Suppressor macrophage treated with lipopolysaccharide for 1 hour (primary cell): ENCODE measurements around the gene NOS1AP.
"Not testable (repeated sequence)": the region's sequence is repeated elsewhere in the genome, so short reads cannot be mapped to it uniquely, and the experiment has no call there.

Experiments used
- DNase-seq, 3 donors: peaks; one replicate each; pipeline ENCODE4 v3.0.0-alpha.2; 2020 to 2022

NOS1AP gene

DNA sequence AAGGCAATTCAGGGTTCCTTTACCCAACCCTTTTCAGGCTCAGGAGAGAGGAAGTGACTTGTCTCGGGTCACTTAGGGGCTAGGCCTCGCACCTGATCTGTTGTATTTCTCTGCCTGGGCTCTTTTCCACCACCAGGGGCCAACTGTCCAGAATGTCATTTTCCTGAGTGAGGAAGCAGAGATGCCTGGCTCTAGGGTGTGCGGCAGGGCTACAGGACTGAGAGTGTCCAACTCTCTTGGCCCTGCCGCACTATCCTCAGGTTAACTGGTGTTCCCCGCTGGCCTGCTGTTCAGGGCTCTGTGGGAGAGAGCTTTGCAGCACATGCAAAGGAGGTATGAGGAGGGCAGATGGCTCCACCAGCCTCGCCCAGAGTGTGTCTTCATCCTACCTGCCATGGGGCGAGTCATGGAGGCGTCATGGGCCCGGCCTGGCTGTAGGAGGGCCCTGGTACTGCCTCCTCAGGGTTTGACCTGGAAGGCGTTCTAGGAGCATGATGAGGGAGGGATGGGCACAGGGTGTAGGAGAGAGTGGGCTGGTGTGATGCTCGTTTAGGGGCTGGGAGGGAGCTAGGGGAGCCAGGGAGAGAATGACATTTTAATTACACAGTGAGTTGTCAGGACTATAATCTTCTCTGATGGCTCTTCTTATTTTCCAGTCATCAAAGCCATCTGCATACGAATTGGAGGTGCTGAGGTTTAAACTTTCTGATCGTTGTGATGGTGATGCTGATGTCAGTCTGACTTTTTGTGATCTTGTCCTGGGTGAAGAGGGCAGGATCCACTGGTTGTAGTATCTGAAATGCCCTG lies 128.3 kb downstream of the NOS1AP start:
- no peak for DNase-seq

DNA sequence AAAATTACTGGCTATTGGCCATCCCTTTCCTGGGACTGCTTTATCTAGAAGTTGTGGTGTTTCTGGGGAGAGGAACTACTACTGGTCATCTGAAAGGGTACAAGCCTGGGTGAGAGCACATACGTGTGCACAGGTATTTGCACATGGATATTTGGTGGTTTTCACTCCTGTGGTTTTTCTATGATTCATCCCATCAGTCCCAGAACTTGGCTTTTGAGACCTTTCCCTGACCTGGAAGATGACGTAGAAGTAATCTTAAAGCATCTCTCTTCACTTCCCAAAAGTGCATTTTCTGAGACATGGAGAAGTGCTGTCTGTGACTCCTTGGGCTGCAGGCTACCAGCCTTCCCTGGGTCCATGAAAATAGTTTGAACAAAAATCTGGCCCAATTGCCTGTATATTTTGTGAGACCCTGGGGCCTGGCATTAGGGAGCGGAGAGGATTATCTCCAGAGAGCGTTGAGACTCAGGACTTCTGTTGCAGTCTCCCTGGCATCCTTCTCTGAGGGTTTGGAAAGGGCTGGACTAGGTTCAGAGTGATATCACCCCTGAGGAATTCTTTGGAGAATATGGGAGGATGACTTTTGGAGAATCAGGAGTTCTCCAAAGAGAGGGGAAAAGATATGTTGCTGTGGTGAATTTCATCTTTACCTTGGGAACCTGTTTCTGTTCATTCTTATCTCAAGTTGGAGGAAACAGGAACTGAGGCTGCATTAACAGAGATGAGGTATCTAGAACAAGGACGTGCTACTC lies 130.8 kb downstream of the NOS1AP start:
- no peak for DNase-seq

DNA sequence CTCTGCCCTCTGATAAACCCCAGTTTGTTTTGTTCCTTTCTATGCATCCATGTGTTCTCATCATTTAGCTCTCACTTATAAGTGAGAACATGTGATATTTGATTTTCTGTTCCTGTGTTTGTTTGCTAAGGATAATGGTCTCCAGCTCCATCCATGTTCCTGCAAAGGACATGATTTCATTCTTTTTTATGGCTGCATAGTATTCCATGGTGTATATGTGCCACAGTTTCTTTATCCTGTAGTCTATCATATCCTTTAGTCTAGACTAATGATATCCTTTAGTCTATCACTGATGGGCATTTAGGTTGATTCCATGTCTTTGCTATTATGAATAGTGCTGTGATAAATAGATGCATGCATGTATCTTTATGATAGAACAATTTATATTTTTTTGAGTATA lies 131.6 kb downstream of the NOS1AP start:
- not testable (repeated sequence) for DNase-seq

DNA sequence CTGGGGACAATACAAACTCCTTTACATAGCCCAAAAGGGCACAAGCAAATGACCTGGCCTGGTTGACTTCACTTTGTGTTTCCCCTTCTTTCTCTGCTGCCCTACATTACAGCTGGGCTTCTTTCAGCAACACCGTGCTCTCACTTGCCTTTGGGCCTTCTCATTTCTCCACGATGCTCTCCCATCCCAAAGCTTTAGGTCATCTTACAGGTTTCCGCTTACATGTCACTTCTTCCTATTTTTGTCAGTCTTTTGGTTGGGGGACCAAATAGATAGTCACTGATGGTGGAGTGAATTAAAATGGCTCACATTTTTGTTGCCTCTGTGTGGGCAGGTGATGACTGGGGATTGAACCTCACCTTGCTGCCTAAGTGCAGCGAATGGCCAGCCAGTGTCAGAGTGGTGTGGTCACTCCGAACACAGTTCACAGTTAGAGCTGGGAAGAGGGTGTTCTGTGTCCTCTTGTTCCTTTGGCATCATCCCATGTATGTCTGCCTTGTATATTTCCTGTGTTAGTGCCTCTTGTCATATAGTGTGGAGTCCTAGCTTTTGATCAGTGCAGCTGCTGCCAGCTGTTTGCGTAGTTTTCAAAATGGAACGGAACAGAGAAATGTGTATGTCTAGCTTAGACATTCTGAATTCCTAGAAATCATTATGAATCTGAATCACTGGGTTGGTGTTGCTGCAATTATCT lies 134.8 kb downstream of the NOS1AP start:
- no peak for DNase-seq

DNA sequence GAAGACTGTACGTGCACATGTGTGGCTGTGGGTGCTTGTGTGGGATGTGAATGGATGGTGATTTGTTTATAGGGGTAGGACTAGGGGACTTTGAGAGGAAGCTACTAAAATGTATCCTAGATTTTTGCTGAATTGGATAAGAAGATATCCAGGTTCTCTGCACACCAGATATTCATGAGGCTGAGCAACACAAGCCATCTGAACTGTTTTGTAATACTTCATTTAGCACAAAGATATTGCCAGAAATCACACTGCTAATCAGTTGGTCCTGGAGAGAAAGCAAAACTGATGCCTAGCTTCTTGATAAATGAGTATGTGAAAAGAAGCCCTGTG lies 135.3 kb downstream of the NOS1AP start:
- DNase-seq, result peak in 2 of 3 donors; percentile 14 to 33

DNA sequence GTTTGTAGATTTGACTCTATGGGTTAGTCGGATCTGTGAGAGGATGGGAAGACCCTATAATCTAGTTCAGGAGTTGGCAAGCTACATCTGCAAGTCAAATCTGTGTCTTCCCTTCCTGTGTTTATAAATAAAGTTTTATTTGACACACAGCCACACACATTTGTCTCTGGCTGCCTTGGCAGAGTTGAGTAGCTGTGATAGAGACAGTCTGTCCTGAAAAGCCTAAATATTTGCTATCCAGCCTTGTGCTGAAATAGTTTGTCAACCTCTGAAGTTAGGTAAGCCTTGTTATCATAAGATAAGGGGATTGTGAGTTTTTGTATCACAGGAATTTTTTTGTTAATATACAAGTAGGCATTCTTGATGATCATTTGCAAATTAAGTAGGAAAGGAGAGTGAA lies 136.8 kb downstream of the NOS1AP start:
- DNase-seq, result no peak

DNA sequence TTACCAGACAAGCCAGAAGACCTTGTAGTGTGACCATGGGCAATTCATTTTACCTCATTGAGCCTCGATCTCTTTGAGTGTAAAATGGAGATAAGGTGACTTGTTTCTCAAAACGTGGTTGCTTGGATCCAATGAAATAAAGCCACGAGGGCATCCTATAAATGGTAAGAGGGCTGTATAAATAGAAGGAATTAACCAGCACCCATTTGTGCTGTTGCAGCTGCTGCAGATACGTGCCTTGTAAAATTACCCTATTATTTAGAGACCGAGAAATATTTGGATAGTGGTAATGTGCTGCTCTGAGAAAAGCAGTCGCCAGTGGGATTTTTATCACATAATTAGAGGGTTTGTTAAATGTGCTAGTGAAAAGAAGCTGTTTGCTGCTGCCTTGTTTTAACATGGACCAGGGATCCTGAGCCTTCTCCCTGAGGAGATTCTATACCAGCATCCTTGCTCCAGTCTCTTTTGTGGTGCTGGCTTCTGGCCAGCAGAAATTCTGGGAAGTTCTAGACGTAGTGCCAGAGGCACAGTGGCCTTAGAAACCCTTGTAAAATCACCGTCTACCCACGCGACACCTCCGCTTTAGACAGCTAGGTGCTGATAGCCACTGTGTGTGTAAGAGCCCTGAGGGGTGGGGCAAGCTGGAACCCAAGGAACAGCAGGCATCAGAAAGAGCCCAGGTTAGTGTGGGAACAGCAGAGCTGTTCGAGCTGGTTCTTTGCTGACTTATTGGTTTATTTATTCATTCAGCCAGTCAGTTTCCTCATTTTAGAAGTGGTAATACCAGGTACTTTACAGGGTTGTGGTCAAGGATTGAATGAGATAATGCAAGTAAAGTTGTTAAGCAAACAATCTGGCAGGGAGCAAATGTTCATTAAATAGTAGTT lies 137.5 kb downstream of the NOS1AP start:
- peak; percentile 12 to 32 (median 24) for DNase-seq

DNA sequence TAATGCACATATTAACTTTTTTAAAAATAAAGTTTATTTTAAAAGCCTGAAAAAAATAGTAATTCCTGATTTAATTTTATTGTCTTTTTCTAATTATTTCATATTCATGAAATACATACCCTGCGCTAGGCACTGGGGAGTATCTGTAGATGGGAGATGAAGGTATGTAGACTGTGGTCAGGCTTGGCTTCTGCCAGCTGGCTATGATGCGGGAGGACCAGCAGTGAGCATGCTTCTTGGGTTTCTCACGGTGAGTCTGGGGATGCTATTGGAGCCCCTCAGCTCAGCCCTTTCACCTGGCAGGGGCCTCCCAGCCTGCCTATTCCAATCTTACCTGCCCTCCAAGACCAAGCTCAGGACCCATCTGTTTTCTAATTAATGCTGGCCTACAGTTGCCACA lies 138.4 kb downstream of the NOS1AP start:
- no peak for DNase-seq

DNA sequence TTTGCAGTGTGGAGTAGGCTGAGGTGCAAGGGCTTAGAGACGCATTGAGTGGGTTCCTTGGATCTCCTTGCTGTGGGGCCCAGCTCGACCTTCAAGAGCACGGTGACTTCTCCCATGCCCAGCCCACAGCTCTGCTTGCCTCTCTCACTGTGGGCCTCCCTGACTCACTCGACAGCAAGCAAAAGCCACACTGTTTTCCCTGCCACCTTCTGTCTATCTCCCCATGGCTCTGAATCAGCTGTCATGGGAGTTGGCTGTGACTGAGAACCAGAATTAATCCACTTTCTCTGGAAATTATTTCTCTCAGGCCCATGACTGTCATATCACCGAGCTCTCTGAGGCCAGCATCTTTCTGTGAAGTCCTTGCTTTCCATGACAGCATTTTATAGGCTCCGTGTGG lies 140.7 kb downstream of the NOS1AP start:
- DNase-seq, result no peak

DNA sequence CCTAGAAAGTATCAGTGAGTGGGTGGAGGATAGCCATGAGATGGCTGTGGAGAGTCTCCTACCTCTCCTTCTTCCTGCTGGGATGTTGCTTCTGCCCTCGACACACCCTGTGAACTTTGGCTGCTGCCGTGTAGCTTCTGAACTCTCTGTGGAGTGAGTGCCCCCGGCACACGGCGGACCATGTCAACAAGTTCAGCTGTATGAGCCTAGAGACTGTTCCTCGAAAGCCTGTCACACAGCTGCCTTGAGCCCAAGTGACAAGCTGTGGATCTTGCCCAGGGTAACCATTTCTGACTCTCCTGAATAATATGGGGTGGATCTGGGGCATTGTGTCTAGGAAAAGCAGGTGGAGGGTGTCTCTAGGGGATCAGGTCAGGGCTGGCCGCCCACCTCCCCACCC lies 143.2 kb downstream of the NOS1AP start:
- DNase-seq, result no peak

DNA sequence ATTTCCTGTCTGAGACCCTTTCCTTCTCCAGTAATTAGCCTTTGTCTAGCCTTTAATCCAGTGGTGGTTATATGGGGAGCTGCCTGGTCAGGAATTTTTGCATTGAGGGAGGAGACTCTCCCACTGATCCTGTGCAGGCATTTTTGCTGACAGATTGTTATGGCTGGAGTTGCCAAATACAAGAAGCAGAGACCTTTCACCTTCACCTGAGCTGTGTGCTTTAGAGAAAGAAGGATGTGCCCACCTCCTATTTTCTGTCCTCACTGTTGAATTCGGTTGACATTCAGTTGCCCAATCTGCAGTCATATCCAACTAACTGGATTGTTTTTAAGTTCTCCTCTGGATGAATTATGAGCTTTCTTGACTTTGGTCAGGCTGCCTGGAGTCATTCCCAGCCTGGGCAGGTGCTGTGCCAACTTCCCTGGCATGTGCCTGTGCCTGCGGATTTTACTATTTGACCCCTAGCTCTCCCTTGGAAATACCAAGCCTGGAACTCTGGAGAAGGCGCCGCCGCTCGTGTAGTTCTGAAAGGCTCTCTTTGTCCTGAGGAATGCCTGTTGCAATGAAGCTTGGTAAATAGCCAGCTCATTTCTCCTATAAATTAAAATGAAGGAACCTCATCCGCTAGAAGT lies 143.9 kb downstream of the NOS1AP start:
- DNase-seq, result no peak

DNA sequence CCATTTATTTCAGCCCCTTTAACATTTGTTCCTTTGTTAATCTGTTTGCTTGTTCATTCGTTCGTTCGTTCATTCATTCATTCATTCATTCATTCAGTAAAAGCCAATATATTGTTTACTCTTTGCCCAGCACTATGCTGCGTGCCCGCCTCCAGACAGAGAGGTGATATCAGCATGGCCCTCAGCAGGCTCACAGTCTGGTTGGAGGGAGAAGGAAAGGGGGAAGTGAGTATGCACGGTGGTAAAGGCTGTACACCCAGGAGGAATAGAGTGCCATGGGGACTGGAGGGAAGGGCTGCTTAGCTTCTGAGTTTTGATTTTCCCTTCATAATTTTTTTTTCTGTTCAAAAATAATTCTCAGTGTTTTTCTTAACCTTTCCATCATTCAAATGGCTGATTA lies 144.7 kb downstream of the NOS1AP start:
- no peak for DNase-seq

DNA sequence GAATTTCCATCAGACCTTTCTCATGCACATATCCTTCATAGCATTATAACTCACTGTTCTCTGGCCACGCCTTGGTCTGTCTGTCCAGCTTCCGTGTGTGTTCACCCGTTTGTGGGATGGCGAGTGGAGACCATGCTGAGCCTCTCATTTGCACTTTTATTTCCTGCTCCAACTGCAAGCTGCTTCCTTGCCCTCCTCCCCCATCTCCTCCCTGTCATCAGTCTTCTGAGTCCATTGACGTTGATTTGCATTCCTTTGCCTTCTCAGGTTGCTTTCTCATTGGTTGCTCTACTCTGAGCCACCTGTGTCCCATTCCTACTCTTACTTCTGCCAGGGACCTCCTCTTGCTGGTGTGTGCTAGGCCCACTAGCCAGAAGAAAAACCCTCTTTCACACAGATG lies 146.4 kb downstream of the NOS1AP start:
- DNase-seq, result no peak

DNA sequence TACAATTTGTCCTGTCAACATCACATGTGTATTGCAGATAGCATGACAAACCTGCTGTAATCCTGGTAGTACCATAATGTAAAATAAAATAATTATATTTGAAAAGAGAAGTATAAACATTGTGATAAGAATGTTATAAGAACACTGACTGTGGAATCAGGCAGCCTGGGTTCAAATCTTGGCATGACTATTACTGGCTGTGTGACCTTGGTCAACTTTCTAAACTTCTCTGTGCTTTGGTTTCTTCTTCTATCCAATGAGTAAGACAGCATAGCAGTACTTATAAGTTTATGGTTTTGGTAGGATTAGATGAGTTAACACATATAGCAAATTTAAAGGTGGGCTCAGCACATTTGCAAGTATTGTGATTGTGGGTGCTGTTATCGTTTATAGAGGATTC lies 147.1 kb downstream of the NOS1AP start:
- no peak for DNase-seq

DNA sequence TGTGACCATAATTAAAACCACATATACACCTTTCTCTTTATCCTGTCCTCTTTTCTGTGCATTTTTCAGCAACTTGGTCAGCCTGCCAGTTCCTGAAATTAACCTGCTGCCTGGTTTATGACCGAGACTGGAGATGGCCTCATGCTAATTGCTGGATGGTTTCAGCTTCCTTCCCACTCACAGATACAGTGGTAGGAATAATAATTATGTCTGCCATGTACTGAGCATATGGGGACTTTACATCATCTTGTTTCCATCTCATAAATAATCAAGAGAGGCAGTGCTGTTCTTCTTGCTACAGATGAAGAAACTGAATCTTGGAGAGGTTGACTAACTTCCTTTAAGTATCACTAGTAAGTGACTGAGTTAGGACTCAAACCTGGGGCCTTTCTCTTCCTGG lies 148.2 kb downstream of the NOS1AP start:
- no peak for DNase-seq

DNA sequence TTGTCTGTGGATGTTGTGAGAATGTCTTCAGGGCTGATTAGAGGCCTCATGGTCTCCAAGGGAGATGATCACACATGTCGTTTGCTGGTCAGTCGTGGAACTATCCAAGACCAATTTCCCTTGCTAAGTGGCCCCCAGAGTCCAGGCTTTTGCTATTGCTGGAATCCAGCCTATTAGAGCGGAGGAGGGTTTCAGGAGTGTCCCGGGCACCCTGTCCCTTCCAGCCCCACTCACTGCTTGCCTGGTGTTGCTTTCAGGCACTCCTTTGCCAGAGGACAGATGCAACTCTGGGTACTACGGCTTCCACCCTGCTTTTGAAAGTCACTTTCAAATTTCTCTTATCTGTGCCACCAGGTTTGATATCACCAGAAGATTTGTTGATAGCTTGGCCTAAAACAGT lies 149.1 kb downstream of the NOS1AP start:
- DNase-seq, result no peak

DNA sequence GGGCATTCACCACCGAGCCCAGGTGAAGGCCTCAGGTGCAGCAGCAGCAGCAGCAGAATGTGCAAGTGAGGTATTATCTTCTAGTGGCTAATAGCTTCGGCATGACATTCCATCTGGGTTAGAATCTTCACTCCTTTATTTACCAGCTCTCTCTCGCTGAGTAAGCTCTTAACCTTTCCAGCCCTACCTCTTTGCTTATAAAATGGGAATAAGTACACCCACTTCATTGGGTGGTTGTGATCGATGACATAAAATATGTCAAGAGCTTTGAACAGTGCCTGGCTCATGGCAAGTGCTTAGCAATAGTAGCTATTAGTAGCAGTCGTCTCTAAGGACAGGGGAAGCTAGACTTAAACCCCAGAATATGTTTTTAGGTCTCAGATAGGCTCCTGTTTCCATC lies 149.5 kb downstream of the NOS1AP start:
- DNase-seq, result no peak

DNA sequence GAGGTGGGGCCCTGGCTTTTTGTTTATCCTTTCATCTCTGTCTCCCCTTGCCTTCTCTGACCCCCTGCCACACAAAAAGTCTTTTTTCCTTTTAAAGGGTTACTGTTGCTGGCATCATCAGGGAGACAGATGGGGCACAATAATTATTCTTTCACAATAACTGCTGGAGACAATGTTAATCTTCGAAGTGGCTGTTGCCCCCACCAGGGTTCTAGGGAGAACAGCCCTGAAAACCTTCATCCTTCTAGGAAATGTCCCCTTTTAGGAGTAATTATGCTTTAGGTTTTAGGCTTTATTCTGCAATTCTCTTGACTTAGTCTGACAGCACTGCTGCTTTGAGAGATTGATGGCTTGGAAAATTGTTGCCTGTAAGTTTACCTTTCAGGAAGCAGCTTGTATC lies 150.0 kb downstream of the NOS1AP start:
- no peak for DNase-seq

DNA sequence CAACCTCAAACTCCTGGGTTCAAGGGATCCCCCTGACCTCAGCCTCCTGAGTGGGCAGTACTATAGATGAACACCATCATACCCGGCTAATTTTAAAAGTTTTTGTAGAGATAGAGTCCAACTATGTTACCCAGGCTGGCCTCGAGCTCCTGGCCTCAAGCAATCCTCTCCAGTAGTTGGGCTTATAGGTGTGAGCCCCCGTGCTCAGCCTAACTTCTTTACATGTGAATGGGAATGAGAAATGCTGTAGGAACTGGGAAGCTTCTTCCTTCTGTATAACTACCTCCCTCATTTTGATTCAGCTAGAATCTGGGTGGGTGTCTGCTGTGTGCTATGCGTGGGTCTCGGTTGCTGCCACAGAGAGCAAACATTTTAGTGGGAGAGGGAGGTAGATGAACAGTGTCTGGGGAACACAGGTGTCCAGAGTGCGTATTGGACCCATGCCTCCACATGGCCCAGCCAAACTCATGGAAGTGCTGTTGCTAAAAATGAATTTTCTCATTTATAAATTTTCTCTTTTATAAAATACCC lies 150.6 kb downstream of the NOS1AP start:
- DNase-seq, result no peak

DNA sequence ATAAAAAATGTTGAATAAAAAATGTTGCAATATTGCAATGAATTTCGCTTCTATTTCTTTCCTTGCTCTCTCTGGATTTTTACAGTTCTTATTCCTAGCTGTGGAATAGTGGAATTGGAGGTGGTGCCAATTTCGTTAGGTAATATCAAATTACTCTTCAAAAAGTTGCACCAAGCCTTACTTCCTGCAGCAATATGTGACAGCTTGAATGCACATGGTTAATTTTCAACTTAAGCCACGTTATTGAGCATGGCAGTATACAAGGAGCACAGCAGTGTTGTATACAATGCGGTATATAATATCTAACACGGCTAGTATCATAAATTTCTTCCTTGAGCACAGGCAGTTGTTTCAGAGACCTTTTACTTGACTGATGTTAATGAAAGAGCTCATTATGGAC lies 152.5 kb downstream of the NOS1AP start:
- no peak for DNase-seq

DNA sequence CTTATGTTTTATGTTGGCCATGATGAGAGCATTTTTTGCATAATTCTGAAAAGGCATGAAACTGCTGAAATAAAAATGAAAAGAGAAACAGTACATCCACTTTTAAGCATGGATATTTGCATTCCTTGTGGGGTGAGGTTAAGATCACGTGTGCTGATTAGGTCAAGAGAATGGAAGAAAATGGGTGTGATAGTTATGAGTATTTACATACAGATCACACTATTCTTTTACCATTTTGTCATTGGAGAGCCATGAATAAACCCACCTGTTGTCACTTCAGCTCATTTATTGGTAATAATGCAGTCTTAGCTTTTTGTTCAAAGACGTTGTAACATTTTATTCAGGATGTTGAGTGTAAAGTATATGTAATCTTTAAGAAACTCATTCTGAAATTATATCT lies 153.2 kb downstream of the NOS1AP start:
- no peak for DNase-seq

DNA sequence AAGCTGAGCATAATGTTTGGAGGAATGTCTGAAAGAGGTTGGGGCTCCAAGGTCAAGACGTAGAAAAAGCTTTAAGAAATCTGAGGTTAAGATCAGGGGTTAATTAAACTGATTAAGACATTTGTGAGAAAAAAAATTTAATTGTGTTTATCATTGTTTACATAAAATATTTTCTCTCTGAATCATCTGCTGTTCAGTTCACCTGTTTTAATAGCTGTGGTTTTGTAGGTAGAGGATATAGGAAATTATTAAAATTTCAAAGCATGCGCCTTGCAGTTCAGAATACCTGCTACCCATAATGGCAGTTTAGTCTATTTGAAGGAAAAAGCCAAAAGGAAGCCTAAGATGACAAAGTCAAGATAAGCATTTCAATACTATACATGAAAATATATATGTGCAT lies 154.0 kb downstream of the NOS1AP start:
- no peak for DNase-seq
